HepG2 (cell line): ENCODE data around the gene TMEM35B. TPM values are rescaled to one million over a fixed set of nuclear protein-coding genes. Genes with fewer than 3 reads are reported as not detected.
A peak's percentile ranks its signal among the peaks of the same experiment; 100 is the strongest.

Source experiments
- ATAC-seq: fragments of 200-7000 bp; cut with Tn5 transposase; 3 replicates; pipeline ENCODE4 v1.9.1; 2020; ENCODE audit warnings: mild to moderate bottlenecking, moderate library complexity
- BruUV-seq: library from RNA; stranded (reverse); fragments of 400-500 nt; replicated peaks from 2 replicates; lab custom pipeline; 2021; lab: Mats Ljungman, UMichigan
- CTCF ChIA-PET: fragments of 300-600 bp; formaldehyde crosslinking; extraction: SDS; loops from one replicate; lab custom pipeline; 2021; ENCODE audit warnings: low total read pairs, inconsistent platforms, low intra/inter-chr PET ratio; lab: Yijun Ruan, JAX
- POLR2A ChIA-PET: fragments of 350-600 bp; sonication (Branson Sonifier 250); formaldehyde crosslinking; loops from one replicate; lab custom pipeline; 2020; ENCODE audit warnings: antibody characterized with exemption, inconsistent platforms; lab: Yijun Ruan, JAX
- DNase-seq: peaks from one replicate; pipeline ENCODE4 v3.0.0-alpha.2; 2015; ENCODE audit warnings: low spot score
- FAIRE-seq: peaks from 3 replicates; lab custom pipeline; 2011; peaks lifted over from hg19 to GRCh38; lab: Jason Lieb, UNC
- H2AFZ ChIP-seq: one replicate; pipeline ENCODE4 v1.6.1; 2011; ENCODE audit warnings: low read length, inconsistent platforms
- H3K27ac ChIP-seq: fragments of 300-600 bp; 3 replicates; pipeline ENCODE4 v1.8.0; 2011; ENCODE audit warnings: mixed run types, mild to moderate bottlenecking, mixed read lengths, low read length, inconsistent platforms; ENCODE audit not compliant: insufficient read depth; ENCODE audit errors: extremely low read length
- H3K27me3 ChIP-seq, 2 experiments: fragments of 200-600 bp in 1 of 2; 2 replicates in 1 of 2; 3 replicates in 1 of 2; pipeline versions ENCODE4 v1.6.0 to v1.8.0; 2011; ENCODE audit warnings: low read length in 2 of 2, mild to moderate bottlenecking in 2 of 2, moderate library complexity in 2 of 2, inconsistent platforms in 1 of 2; ENCODE audit not compliant: insufficient read depth in 2 of 2, control insufficient read depth in 1 of 2
- H3K36me3 ChIP-seq, 2 experiments: fragments of 200-600 bp in 1 of 2; replicated peaks in 1 of 2; 2 replicates in 1 of 2; 3 replicates in 1 of 2; pipeline versions ENCODE4 v1.5.1 to v1.8.0; 2011; ENCODE audit warnings: low read length in 2 of 2, inconsistent platforms in 1 of 2; ENCODE audit not compliant: insufficient read depth in 2 of 2, control insufficient read depth in 1 of 2
- H3K4me1 ChIP-seq: 2 replicates; pipeline ENCODE4 v1.5.1; 2012; ENCODE audit warnings: low read length, inconsistent platforms; ENCODE audit not compliant: insufficient read depth
- H3K4me2 ChIP-seq: 2 replicates; pipeline ENCODE4 v1.6.0; 2011; ENCODE audit warnings: low read depth, low read length, inconsistent platforms
- H3K4me3 ChIP-seq, 3 experiments: fragments of 200-600 bp in 1 of 3; sonication (generic), shearing (Covaris generic) in 1 of 3; replicated peaks in 1 of 3; 2 replicates each; pipeline ENCODE4 v1.5.1; 2011 to 2016; ENCODE audit warnings: low read length in 3 of 3, inconsistent platforms in 2 of 3, low read depth in 2 of 3, mild to moderate bottlenecking in 2 of 3, control low read depth in 1 of 3, mixed read lengths in 1 of 3; ENCODE audit not compliant: insufficient read depth in 1 of 3
- H3K79me2 ChIP-seq: one replicate; pipeline ENCODE4 v1.6.1; 2011; ENCODE audit warnings: low read length, inconsistent platforms; ENCODE audit not compliant: insufficient read depth
- H3K9ac ChIP-seq: 2 replicates; pipeline ENCODE4 v1.6.0; 2011; ENCODE audit warnings: mild to moderate bottlenecking, low read depth, low read length, inconsistent platforms; ENCODE audit not compliant: insufficient read depth
- H3K9me3 ChIP-seq: 2 replicates; pipeline ENCODE4 v1.5.1; 2012; ENCODE audit warnings: mild to moderate bottlenecking, low read length
- H4K20me1 ChIP-seq: 2 replicates; pipeline ENCODE4 v1.6.0; 2011; ENCODE audit warnings: inconsistent platforms, mild to moderate bottlenecking, low read length, moderate library complexity; ENCODE audit not compliant: insufficient read depth
- GLI4 ChIP-seq: sonication (generic); formaldehyde crosslinking; IDR thresholded peaks from 2 replicates; pipeline ENCODE4 v1.5.1; 2020; ENCODE audit warnings: missing genetic modification reagents, mild to moderate bottlenecking, moderate library complexity, borderline replicate concordance
- HIC2 ChIP-seq: sonication (generic); formaldehyde crosslinking; IDR thresholded peaks from 2 replicates; pipeline ENCODE4 v1.9.0; 2022; ENCODE audit warnings: low read depth, missing genetic modification reagents
- KLF16 ChIP-seq, 2 experiments: sonication (generic) in 1 of 2; formaldehyde crosslinking in 1 of 2; IDR thresholded peaks; 2 replicates each; pipeline versions ENCODE4 v1.6.1 to v1.8.0; 2016 to 2023; ENCODE audit warnings: missing genetic modification reagents in 2 of 2, missing compliant biosample characterization in 1 of 2
- NR2F1 ChIP-seq, 2 experiments: fragments of 450-650 bp in 1 of 2; formaldehyde crosslinking in 1 of 2; IDR thresholded peaks; 2 replicates each; pipeline versions ENCODE4 v1.5.0 to v1.6.1; 2016 to 2020; ENCODE audit warnings: mild to moderate bottlenecking in 1 of 2, missing compliant biosample characterization in 1 of 2, missing genetic modification reagents in 1 of 2, moderate library complexity in 1 of 2
- ZNF331 ChIP-seq: sonication (generic); formaldehyde crosslinking; IDR thresholded peaks from 2 replicates; pipeline ENCODE4 v1.4.0; 2020; ENCODE audit warnings: missing genetic modification reagents
- ZNF367 ChIP-seq: sonication (generic); formaldehyde crosslinking; IDR thresholded peaks from 2 replicates; pipeline ENCODE4 v1.4.0; 2020; ENCODE audit warnings: missing genetic modification reagents, borderline replicate concordance
- ZNF7 ChIP-seq: IDR thresholded peaks from 2 replicates; pipeline ENCODE4 v1.6.1; 2016; ENCODE audit warnings: missing biosample characterization, missing genetic modification reagents
- ZNF781 ChIP-seq: sonication (generic); formaldehyde crosslinking; IDR thresholded peaks from 2 replicates; pipeline ENCODE4 v1.5.1; 2020; ENCODE audit warnings: borderline replicate concordance, mild to moderate bottlenecking, missing genetic modification reagents; ENCODE audit errors: not compliant biosample characterization
- WGBS: methylation state at CpG from one replicate; pipeline ENCODE4 v1.1.6; 2017; ENCODE audit warnings: low lambda C conversion rate; 5-methylcytosine and 5-hydroxymethylcytosine counted together
- in situ Hi-C: cut with HindIII; loops from 2 replicates; pipeline ENCODE4 v1.10.0; 2017; ENCODE audit warnings: low pct_unique_long_range_greater_than_20kb; ENCODE audit not compliant: extremely low pct_ligation_motif_present
- intact Hi-C: fragments of 100-400 bp; cut with micrococcal nuclease; formaldehyde crosslinking; loops from one replicate; pipeline ENCODE4 v1.10.0; 2022; ENCODE audit not compliant: unreplicated experiment
- polyA plus RNA-seq, 8 experiments: library from polyadenylated mRNA; depleted of rRNA in 3 of 8; stranded (reverse) in 7 of 8; unstranded in 1 of 8; fragments of >200 nt; fragmentation: Illumina TruSeq in 4 of 8; extraction: Trizol in 4 of 8; gene quantifications; 2 replicates each; pipeline versions ENCODE4 v1.2.1 to v1.2.3, GENCODE V29; 2011 to 2016; ENCODE audit warnings: low read depth in 4 of 8, missing spikeins in 1 of 8, mixed read lengths in 1 of 8; ENCODE audit not compliant: insufficient read depth in 1 of 8
- total RNA-seq, 5 experiments: library from RNA; depleted of rRNA; stranded (reverse); fragments of >200 nt; fragmentation: Illumina TruSeq; extraction: Trizol; gene quantifications; 2 replicates each; pipeline ENCODE4 v1.2.3, GENCODE V29; 2016; ENCODE audit warnings: low read depth in 1 of 5
- TF ChIP-seq, protein P1 (sequence below), 2 experiments: sonication (generic) in 1 of 2; formaldehyde crosslinking in 1 of 2; IDR thresholded peaks; 2 replicates each; pipeline versions ENCODE4 v1.6.1 to v1.9.0; 2014 to 2022; ENCODE audit warnings: antibody characterized with exemption in 1 of 2, borderline replicate concordance in 1 of 2, inconsistent platforms in 1 of 2, low read depth in 1 of 2, missing genetic modification reagents in 1 of 2
- TF ChIP-seq, protein P2 (sequence below): sonication (generic); formaldehyde crosslinking; IDR thresholded peaks from 2 replicates; pipeline ENCODE4 v1.4.0; 2020; ENCODE audit warnings: missing genetic modification reagents, borderline replicate concordance

TMEM35B gene
- total and polyA plus RNA-seq, 2 of the 13 experiments (the other 11 are each of a cell fraction or from before 2014, with no cell fraction given), result 11.5 to 26.0 TPM

- Histone ChIP-seq H3K36me3 (peaks cover 0 to 9% of the 10 kb centered on the region in 2 experiments; a peak in 2 of 5 replicates), H3K79me2 (peaks cover 12% of the 10 kb centered on the region), H3K9me3 (peaks cover 11% of the 10 kb centered on the region), H3K4me2 (peak overlapping the region; percentile 75), H3K27me3 (no peaks in the 10 kb centered on the region; a peak in 1 of 5 replicates), H3K27ac (no peak overlapping the region), H3K9ac (peak overlapping the region; percentile 86; the same call in 1 of the 2 replicates), H2AFZ (no peak overlapping the region), H3K4me3 (peak overlapping the region; percentile 81 to 86 (median 84)), H4K20me1 (no peaks in the 10 kb centered on the region), H3K4me1 (peaks cover 12% of the 10 kb centered on the region)
- FAIRE-seq (no peak), ATAC-seq (no peak), DNase-seq (no peak)
- 59% methylated on average over 5 of the region's 5 CpGs for WGBS
- intact Hi-C loops (loop anchor here (5.0 kb wide), 2 partner anchors 43 to 162 kb away; partner anchors contain the start of genes SFPQ and TMEM35B), in situ Hi-C loops (no loop called here)
- CTCF ChIA-PET, result no interaction called here
- POLR2A ChIA-PET, result interaction anchor here (1.0 to 3.5 kb wide), 5 partner anchors 46 to 238 kb away, joined by 3 to 15 read pairs (median 3); partner anchors contain the start of genes TMEM35B and ZMYM1
- no TSS peak for BruUV-seq
- TF ChIP-seq KLF16 (CRISPR knock-in tag; IDR thresholded peaks at IDR 0.05) (no peak), HIC2 (CRISPR knock-in tag) (no peak), GLI4 (no peak), ZNF781 (CRISPR knock-in tag) (no peak), ZNF7 (CRISPR knock-in tag) (no peak), ZNF331 (CRISPR knock-in tag) (no peak), NR2F1 (CRISPR knock-in tag; IDR thresholded peaks at IDR 0.05) (no peak), ZNF367 (CRISPR knock-in tag) (no peak)
- TF ChIP-seq, protein P1, sequence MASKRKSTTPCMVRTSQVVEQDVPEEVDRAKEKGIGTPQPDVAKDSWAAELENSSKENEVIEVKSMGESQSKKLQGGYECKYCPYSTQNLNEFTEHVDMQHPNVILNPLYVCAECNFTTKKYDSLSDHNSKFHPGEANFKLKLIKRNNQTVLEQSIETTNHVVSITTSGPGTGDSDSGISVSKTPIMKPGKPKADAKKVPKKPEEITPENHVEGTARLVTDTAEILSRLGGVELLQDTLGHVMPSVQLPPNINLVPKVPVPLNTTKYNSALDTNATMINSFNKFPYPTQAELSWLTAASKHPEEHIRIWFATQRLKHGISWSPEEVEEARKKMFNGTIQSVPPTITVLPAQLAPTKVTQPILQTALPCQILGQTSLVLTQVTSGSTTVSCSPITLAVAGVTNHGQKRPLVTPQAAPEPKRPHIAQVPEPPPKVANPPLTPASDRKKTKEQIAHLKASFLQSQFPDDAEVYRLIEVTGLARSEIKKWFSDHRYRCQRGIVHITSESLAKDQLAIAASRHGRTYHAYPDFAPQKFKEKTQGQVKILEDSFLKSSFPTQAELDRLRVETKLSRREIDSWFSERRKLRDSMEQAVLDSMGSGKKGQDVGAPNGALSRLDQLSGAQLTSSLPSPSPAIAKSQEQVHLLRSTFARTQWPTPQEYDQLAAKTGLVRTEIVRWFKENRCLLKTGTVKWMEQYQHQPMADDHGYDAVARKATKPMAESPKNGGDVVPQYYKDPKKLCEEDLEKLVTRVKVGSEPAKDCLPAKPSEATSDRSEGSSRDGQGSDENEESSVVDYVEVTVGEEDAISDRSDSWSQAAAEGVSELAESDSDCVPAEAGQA (IDR thresholded peaks at IDR 0.05; ENCODE audit: low read depth), result no peak
- TF ChIP-seq, protein P1 (CRISPR knock-in tag; IDR thresholded peaks at IDR 0.05; ENCODE audit: borderline replicate concordance), result no peak
- TF ChIP-seq, protein P2, sequence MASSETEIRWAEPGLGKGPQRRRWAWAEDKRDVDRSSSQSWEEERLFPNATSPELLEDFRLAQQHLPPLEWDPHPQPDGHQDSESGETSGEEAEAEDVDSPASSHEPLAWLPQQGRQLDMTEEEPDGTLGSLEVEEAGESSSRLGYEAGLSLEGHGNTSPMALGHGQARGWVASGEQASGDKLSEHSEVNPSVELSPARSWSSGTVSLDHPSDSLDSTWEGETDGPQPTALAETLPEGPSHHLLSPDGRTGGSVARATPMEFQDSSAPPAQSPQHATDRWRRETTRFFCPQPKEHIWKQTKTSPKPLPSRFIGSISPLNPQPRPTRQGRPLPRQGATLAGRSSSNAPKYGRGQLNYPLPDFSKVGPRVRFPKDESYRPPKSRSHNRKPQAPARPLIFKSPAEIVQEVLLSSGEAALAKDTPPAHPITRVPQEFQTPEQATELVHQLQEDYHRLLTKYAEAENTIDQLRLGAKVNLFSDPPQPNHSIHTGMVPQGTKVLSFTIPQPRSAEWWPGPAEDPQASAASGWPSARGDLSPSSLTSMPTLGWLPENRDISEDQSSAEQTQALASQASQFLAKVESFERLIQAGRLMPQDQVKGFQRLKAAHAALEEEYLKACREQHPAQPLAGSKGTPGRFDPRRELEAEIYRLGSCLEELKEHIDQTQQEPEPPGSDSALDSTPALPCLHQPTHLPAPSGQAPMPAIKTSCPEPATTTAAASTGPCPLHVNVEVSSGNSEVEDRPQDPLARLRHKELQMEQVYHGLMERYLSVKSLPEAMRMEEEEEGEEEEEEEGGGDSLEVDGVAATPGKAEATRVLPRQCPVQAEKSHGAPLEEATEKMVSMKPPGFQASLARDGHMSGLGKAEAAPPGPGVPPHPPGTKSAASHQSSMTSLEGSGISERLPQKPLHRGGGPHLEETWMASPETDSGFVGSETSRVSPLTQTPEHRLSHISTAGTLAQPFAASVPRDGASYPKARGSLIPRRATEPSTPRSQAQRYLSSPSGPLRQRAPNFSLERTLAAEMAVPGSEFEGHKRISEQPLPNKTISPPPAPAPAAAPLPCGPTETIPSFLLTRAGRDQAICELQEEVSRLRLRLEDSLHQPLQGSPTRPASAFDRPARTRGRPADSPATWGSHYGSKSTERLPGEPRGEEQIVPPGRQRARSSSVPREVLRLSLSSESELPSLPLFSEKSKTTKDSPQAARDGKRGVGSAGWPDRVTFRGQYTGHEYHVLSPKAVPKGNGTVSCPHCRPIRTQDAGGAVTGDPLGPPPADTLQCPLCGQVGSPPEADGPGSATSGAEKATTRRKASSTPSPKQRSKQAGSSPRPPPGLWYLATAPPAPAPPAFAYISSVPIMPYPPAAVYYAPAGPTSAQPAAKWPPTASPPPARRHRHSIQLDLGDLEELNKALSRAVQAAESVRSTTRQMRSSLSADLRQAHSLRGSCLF (CRISPR knock-in tag), result no peak
These were observed 45.2 kb upstream of the TMEM35B start for GRCh38 chr1:35030338-35030737.
